NCI-H1105 treated with DMSO at 0.1 percent for 48 hours (cell line): ENCODE measurements around the gene RBM46.
"Not testable (repeated sequence)": the region's sequence is repeated elsewhere in the genome, so short reads cannot be mapped to it uniquely, and the experiment has no call there.

Source experiments
- DNase-seq: peaks from one replicate; lab custom pipeline; 2025; lab: John Stamatoyannopoulos, UW

RBM46 gene

DNA sequence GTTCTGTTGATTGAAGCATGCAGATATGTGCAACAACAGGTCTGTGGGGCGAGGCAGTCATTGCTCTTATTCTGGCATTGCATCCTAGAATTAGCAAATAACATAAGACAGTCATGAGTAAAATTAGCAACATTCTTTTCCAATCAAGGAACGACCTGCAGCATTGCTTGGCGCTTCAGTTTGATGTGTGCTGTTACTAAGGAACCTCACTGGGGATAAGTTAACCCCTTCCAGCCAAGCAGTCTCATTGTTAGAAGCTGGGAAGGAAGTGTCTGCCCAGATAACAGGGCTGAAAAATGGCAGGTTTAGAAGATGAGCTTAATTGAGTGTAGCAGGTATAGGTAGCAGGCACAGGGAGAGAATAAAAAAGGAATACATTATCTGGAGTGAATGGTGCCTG, 55.4 kb downstream of the RBM46 start:
- DNase-seq: no peak

DNA sequence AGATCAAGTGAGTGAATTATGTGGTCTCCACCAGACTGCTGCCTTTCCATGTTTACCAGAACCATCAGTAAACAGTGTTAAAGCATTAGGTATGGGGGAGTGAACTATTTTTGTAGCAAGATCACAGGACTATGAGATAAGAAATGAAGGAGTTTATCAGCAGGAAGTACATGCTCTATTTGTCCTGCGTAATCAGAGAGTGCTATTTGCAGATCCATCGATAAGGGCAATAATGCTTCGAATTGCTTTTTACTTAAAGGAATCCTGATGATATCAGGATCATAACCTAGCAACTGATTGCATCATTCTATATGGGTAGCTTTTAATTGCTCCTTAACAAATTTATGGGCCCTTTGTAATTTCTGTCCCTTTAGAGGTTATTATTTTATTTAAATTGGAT, 57.1 kb downstream of the RBM46 start:
- DNase-seq: no peak

DNA sequence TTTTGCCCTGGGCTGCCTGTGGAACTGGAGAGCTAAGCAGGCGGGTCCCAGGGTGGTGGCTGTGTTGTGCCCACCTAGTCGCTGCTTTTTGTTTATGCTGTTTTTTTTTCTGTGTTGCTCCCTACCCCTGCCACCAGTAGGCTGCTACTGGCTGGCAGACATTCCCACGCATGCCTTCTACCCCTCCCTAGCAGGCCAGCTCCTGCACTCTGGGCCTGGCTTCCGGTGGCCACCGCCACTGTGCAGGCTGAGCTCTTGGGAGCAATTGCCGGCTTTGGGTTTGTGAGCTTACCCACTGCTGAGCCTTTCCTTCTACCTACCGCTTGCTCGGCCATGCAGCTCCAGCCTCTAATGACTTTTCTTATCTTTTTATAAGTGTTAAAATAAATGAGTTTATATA, 57.6 kb downstream of the RBM46 start:
- DNase-seq: no peak

DNA sequence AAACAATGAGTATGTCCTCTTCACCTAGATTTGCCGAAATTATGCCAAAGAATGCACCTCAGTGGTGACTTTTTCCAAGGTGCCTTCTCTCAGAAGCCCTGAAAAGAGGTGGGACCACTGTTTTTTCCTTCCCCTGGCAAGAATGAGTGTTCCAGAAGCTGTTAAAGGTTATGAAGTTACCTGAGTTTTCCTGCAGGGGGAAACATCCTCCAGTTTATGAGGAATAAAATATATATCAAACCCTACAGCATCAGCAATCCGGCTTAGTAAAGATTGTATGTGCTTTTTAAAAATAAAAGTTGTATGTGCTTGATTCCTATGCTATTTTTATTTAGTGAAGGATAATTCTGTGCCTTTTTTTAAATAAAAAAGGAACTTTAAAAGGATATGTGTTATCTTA, 73.3 kb downstream of the RBM46 start:
- DNase-seq: no peak

DNA sequence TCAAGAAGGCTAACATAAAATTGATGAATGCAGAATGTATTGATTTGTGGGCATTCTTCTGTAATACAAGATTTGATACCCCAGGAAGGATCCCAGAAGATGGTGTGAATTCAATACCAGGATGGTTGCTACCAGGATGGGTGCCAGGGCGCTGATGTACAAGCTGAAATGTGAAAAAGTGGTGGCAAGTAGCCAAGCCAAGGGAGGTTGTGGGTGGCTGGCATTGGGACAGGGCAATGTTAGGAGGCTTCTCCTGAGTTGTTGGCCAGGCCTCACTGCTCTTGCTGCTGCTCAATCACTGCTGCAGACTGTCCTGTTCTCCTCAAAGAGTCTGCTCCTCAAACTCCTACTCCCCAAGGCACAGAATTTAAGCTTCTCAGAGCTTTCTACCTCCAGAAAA, 77.1 kb downstream of the RBM46 start:
- no peak for DNase-seq

DNA sequence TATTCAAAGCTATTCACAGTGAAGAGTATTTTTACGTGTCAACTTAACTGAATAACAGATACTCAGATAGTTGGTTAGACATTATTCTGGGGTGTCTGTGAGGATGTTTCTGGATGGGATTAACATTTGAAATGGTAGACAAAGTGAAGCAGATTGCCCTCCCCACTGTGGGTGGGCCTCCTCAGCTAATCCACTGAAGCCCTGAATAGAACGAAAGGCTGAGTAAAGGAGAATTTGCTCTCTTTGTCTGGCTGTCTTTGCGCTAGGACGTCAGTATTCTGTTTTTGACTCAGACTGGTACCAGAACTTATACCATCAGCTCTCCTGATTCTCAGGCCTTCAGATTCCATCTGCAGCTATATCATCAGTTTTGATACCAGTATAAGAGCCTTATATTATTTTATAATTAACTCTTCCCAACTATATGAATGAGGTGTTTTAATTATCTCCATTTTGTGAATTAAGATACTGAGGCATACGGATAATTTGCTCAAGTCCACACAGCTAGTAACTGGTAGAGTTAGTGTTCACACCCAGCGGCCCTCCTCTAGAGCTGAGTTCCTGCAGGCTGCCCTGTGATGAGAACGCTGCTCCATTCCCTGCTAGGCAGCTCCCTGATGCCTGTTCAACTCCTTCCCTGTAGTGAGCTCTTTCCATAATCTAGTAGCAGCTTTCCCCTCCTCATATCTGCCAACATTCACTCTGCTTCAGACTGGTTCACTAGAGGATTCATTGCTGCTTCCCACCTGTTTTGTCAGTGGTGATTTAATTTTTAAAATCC, 87.5 kb downstream of the RBM46 start:
- no peak for DNase-seq

DNA sequence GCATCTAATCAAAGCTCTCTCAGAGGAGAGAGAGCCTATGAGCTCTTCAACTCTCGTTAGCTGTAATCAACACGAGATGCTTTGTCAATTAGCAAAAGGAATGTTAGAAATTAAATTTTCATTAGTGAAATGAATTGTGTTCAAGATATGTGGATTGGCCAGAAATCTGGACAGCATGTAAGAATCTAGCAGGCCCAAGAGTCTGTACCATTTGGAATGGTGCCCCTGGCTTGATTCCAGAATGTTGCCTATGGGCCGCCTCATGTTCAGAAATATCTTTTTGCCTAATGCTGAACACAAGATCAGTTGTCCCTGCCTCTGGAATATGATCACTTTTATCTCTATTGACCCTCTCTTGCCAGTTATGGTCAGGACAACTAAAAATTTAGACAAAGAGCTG, 88.2 kb downstream of the RBM46 start:
- DNase-seq: no peak

DNA sequence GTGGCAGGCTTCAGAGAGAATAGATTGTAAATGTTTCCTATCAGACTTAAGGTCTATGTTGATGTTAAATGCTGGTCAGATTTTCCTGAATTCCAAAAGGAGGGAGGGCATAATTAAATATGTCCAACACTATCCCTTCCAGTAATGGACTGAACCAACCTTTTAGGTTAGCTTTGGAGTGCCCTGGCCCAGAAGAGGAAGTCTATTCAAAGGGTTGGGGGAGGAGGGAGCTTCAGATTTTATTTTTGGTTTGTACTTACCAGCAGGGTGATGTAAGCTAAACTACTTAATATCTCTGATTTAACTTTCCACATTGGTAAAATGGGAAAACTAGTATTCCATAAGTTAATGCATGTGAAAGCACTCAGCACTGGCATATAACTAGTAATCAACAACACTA, 91.1 kb downstream of the RBM46 start:
- DNase-seq: no peak

DNA sequence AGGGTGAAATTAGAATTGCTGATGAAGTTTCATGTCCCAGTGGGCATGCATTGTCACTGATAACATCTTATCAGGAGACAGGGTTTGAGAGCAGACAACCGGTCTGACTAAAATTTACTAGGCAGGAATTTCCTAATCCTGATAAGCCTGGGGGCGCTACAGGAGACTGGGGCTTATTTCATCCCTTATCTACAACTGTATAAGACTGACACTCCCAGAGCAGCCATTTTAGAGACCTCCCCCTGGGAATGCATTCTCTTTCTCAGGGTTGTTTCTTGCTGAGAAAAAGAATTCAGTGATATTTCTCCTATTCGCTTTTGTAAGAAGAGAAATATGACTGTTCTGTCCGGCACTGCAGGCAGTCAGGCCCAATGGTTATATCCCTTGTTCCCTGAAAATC, 93.0 kb downstream of the RBM46 start:
- DNase-seq: not testable (repeated sequence)

DNA sequence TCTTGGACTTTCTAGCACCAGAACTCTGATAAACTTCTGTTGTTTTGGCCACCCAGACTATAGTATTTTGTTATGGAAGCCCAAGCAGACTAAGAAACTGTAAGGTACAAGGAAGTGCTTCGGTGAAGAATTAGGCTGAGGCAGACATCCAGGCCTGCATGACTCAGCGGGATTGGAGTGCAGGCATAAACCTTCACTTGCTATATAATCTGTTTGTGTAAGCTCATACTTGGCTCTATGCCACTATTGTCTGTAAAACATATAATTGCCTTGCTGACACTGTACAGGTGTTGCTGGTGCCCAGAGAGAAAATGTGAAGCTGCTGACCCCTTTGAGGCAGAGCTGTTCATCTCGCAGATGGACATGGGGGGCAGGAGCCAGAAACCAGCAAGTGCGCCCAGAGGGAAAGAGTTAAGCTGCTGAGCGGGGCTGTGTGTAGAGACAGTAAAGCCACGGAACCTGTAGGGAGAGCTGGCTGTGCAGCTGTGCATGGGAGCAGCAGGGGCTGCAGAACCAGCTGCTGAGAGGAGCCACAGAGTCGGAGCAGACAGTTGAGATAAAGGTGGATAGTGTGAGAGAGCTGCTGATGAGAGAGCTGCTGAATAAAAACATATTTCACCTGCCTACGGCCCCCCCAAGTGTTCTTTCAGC, 96.2 kb downstream of the RBM46 start:
- no peak for DNase-seq
